ENCODE data around the gene INAFM1.

- TF ChIP-seq CTCF (IDR thresholded peaks at IDR 0.05; ENCODE audit: poor library complexity) (no peak), EZH2 (IDR thresholded peaks at IDR 0.05; ENCODE audit: borderline replicate concordance) (no peak), EZH2phosphoT487 (IDR thresholded peaks at IDR 0.05; ENCODE audit: low read depth, severe bottlenecking, unreplicated experiment) (no peak)
Measured at GRCh38 chr19:47258895-47259555, 15.7 kb upstream of the INAFM1 start.
